Breast epithelium (tissue), 4 donors: ENCODE results near the gene SSTR5. TPM values are rescaled to one million over a fixed set of nuclear protein-coding genes. Genes with fewer than 3 reads are reported as not detected.
A peak's percentile ranks its signal among the peaks of the same experiment; 100 is the strongest.

ENCODE experiments used
- DNase-seq, 2 donors: peaks; one replicate each; pipeline ENCODE4 v3.0.0-alpha.2; 2019; ENCODE audit warnings: low spot score in 2 of 2
- H3K27ac ChIP-seq, 2 donors: fragments of 200-600 bp; sonication (generic) in 1 of 2; one replicate each; pipeline ENCODE4 v1.5.1; 2016 to 2019; ENCODE audit warnings: mild to moderate bottlenecking in 1 of 2
- H3K27me3 ChIP-seq, 2 donors: fragments of 200-600 bp; sonication (generic) in 1 of 2; one replicate each; pipeline versions ENCODE4 v1.5.1 to v1.6.0; 2017 to 2019; ENCODE audit warnings: control low read depth in 1 of 2, mild to moderate bottlenecking in 1 of 2
- H3K36me3 ChIP-seq: fragments of 200-600 bp; one replicate; pipeline ENCODE4 v1.5.1; 2019
- H3K4me1 ChIP-seq, 2 donors: fragments of 200-600 bp; sonication (generic); one replicate each; pipeline ENCODE4 v1.5.1; 2016 to 2019; ENCODE audit warnings: control low read depth in 1 of 2
- H3K4me3 ChIP-seq, 3 donors: fragments of 200-600 bp; sonication (generic); 1 replicate in 2 of 3; 2 replicates in 1 of 3; pipeline ENCODE4 v1.5.1; 2016 to 2019; ENCODE audit warnings: mild to moderate bottlenecking in 3 of 3, moderate library complexity in 2 of 3
- H3K9me3 ChIP-seq, 2 donors: fragments of 200-600 bp; sonication (generic) in 1 of 2; one replicate each; pipeline ENCODE4 v1.5.1; 2016 to 2019; ENCODE audit warnings: control low read depth in 1 of 2
- CTCF ChIP-seq, 3 donors: fragments of 450-650 bp; IDR thresholded peaks; one replicate each; pipeline ENCODE4 v1.5.1; 2016 to 2017; ENCODE audit warnings: antibody characterized with exemption in 3 of 3, mild to moderate bottlenecking in 3 of 3, moderate library complexity in 3 of 3
- POLR2A ChIP-seq: fragments of 450-650 bp; IDR thresholded peaks from one replicate; pipeline ENCODE4 v1.6.1; 2016; ENCODE audit warnings: antibody characterized with exemption, mild to moderate bottlenecking, moderate library complexity
- POLR2AphosphoS5 ChIP-seq, 3 donors: sonication (generic); formaldehyde crosslinking; IDR thresholded peaks; one replicate each; pipeline ENCODE4 v1.6.1; 2017; ENCODE audit warnings: antibody characterized with exemption in 3 of 3
- intact Hi-C: fragments of 100-400 bp; cut with DNase I; formaldehyde crosslinking; loops from one replicate; pipeline ENCODE4 v1.15.1; 2023; ENCODE audit warnings: low total_unique reads
- total RNA-seq, 3 donors: library from RNA; depleted of rRNA; stranded (reverse); fragments of >200 nt; gene quantifications; one replicate each; pipeline ENCODE4 v1.1.0, GENCODE V29; 2016

The SSTR5 gene
- total RNA-seq, 3 donors from 2014 or later = not detected

GRCh38 chr16:1078579-1079021, 6.1 kb downstream of the SSTR5 start:
- no peaks in the 10 kb centered on the region for H3K36me3 ChIP-seq
- no peaks in the 10 kb centered on the region for H3K4me1 ChIP-seq
- intact Hi-C loops = no loop called here
- no peak overlapping the region for H3K4me3 ChIP-seq
- TF ChIP-seq POLR2A (no peak), CTCF (IDR thresholded peaks at IDR 0.05) (no peak), POLR2AphosphoS5 (IDR thresholded peaks at IDR 0.05) (no peak)
- no peak overlapping the region for H3K27ac ChIP-seq
- H3K27me3 ChIP-seq = peaks cover 5 to 95% of the 10 kb centered on the region in 2 donors
- DNase-seq = peak; percentile 65 to 82
- peaks cover 0 to 4% of the 10 kb centered on the region in 2 donors for H3K9me3 ChIP-seq

GRCh38 chr16:1079341-1079740, 6.8 kb downstream of the SSTR5 start:
- H3K27me3 ChIP-seq = peaks cover 5 to 95% of the 10 kb centered on the region in 2 donors
- H3K4me1 ChIP-seq = no peaks in the 10 kb centered on the region
- H3K27ac ChIP-seq = no peak overlapping the region
- H3K36me3 ChIP-seq = no peaks in the 10 kb centered on the region
- TF ChIP-seq POLR2A (no peak), POLR2AphosphoS5 (IDR thresholded peaks at IDR 0.05) (no peak), CTCF (IDR thresholded peaks at IDR 0.05) (no peak)
- peaks cover 5 to 11% of the 10 kb centered on the region in 2 donors for H3K9me3 ChIP-seq
- DNase-seq = no peak
- H3K4me3 ChIP-seq = no peak overlapping the region
- intact Hi-C loops = no loop called here

- intact Hi-C loops = no loop called here
- TF ChIP-seq POLR2AphosphoS5 (IDR thresholded peaks at IDR 0.05) (no peak), POLR2A (no peak), CTCF (IDR thresholded peaks at IDR 0.05) (no peak)
- Histone ChIP-seq H3K27me3 (peaks cover 5 to 95% of the 10 kb centered on the region in 2 donors), H3K4me1 (no peaks in the 10 kb centered on the region), H3K36me3 (no peaks in the 10 kb centered on the region), H3K27ac (no peak overlapping the region), H3K9me3 (peaks cover 11 to 18% of the 10 kb centered on the region in 2 donors), H3K4me3 (no peak overlapping the region)
- no peak for DNase-seq
These were observed 7.4 kb downstream of the SSTR5 start for GRCh38 chr16:1079786-1080525.

- no peak for TF ChIP-seq CTCF (IDR thresholded peaks at IDR 0.05)
- TF ChIP-seq POLR2AphosphoS5 (IDR thresholded peaks at IDR 0.05) = no peak
- no peak for TF ChIP-seq POLR2A
- Histone ChIP-seq H3K4me1 (no peaks in the 10 kb centered on the region), H3K36me3 (no peaks in the 10 kb centered on the region), H3K9me3 (peaks cover 19 to 28% of the 10 kb centered on the region in 2 donors), H3K27me3 (peaks cover 5 to 98% of the 10 kb centered on the region in 2 donors), H3K27ac (no peak overlapping the region), H3K4me3 (no peak overlapping the region)
- no peak for DNase-seq
- intact Hi-C loops = no loop called here
These were observed 8.5 kb downstream of the SSTR5 start for GRCh38 chr16:1080801-1081733.
